HG03159 (cell line): ENCODE results near the gene SCART1.
"Not testable (repeated sequence)": the region's sequence is repeated elsewhere in the genome, so short reads cannot be mapped to it uniquely, and the experiment has no call there.

ENCODE experiments used
- ATAC-seq: cut with Tn5 transposase; IDR thresholded peaks from one replicate; pipeline ENCODE4 v1.9.1; 2021; ENCODE audit warnings: mild to moderate bottlenecking, moderate library complexity; ENCODE audit not compliant: unreplicated experiment

The SCART1 gene

DNA sequence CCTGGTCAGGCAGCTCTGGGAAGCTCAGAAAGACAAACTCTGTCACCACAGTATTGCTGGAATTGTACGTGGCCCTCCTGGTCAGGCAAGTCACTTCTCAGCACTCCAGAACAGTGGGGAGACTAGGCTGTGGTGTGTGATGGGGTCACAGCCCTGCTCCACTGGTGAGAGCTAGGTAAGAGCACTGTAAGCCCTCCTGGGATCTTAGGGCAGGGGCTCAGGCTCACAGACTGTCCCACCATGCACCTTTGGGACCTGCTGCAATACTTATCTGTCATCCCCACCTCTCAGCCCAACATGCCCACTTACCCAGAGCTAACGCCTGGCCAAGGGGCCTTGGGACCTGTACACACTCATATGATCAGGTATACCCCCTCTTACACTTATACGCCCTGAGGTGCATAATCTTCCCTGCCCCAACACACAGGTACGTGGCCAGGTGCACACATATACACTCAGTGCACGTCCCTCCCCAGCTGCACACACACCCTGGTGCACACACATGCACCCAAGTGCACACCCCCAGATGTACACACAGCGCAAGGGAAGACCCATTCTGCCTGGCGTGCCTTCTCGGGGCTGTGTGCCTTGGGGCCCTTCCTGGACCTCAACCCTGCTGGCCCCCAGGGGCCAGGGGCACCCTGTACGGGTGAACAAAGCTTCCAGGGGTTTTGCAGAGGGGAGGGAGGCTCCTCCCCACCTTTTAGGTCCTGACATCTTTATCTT is 21.7 kb upstream of the SCART1 start:
- not testable (repeated sequence) for ATAC-seq

DNA sequence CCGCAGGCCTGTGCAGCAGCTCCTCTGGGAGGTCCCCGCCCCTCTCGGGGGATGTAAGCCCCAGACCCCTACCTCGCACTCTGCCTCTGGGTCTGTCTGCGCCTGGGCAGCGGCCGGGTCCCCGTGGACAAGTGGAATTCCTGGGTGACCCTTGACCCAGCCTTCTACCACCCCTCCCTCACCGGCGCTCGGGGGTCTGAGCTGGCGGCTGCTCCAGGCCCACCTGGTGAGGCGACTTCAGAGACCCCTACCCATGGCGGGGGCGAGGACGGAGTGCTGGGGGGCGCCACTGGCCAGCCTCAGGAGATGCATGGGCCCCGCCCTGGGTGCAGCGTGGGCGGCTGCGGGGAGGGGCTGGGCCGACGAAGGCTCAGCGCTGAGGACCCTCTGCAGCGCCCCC is 21.0 kb upstream of the SCART1 start:
- not testable (repeated sequence) for ATAC-seq

DNA sequence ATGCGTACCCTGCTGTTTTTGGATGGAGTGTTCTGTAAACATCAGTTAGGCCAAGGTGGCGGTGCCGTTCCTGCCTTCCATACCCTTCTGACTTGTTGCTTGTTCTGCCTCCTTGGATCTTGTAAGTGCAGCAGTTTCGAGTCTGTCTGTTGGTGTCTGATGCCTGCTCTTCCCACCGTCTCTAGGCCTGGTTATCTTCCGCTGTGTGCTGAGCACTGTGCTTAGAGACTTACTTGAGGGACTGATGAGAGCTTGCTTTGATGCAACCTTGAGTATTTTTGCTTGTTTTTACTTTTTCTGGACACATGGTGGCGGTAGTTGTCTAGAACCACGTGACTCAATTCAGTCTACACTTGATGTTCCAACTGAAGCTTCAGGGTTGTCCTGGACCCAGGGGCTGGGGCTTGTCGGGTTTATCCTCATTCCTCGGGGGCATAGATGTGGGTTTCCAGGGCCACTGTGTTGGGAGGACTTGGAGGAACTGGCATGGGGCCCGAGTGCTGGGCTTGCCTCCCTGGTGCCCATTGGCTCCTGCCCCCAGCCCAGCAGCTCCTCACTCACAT is 15.0 kb upstream of the SCART1 start:
- ATAC-seq: no peak

DNA sequence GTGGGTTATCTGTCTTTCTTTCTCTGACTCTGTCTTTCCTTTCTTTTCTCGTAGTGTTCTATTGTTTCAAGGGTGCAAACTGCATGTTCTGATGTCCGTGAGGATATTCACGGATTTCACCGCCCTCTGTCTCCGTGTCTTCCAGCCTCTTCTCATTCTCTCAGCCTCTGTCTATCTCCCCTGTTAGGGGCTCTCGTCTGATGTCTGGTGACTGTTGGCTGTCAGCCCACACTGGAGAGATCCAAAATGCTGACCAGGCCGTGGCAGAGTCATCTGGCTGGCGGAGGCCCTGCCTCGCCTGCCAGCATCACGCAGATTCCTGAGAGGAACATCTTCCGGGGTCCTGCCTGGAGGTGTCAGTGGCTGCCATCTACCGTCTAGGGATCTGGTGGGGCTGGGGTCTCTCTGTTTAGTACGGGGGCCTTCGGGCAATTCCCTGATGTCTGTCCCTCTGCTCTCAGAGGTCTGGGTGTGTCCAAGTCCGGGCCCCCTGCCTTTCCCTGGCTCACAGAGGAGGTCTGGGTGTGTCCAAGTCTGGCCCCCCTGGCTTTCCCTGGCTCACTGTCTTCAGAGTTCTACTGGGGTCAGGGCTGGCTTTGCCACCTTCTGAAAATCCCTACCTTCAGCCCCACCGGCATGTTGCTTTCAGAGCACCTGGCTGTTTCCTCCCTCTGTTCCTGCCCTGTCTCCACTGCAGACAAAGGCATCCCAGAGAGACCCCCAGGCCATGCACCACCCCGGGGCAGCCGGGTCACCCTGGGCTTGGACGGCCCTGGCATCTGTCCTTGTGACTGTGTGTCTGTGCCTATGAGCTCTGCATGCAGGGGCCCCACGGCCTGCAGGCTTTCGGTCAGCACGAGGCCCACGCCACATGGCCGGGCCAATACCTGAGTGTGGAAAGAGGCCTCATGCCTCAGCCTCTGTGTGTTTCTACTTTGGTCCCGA is 14.0 kb upstream of the SCART1 start:
- no peak for ATAC-seq

DNA sequence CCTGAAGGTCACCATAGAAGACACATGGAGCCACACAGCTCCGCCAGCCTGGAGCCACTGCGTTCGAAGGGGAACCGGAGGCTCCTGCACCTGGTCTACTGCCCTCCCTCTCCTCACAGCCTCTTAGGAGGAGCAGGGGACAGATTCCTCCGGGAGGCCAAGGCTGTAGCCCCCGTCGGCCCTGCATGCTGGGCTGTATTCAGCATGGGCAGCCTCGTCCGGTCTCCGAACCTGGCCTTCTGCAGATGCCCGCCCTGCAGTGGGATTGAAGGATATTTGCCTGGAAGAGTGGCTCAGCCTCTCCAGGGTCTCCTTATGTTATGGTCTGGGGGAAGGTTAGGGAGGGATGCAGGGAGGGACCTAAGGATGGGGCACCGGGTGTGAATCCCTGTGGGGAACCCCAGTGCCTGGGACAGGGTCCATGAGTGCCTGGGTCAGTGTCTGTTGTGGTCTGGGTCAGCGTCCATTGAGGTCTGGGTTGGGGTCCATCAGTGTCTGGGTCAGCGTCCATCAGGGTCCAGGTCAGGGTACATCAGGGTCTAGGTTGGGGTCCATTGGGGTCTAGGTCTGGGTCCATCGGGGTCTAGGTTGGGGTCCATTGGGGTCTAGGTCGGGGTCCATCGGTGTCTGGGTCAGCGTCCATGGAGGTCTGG is 13.0 kb upstream of the SCART1 start:
- no peak for ATAC-seq

DNA sequence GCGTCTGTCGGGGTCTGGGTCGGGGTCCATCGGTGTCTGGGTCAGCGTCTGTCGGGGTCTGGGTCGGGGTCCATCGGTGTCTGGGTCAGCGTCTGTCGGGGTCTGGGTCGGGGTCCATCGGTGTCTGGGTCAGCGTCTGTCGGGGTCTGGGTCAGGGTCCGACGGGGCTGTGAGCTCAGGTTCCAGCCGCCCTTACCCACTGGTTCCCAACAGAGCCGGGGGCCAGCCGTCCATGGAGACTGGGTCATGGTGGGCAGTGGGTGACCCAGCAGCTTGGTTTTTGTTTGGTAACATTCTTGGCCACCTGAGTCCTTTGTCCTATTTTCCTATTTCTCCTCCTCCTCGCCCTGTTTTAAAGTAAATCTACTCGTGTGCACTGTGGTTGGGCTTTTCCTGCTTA is 12.4 kb upstream of the SCART1 start:
- not testable (repeated sequence) for ATAC-seq

DNA sequence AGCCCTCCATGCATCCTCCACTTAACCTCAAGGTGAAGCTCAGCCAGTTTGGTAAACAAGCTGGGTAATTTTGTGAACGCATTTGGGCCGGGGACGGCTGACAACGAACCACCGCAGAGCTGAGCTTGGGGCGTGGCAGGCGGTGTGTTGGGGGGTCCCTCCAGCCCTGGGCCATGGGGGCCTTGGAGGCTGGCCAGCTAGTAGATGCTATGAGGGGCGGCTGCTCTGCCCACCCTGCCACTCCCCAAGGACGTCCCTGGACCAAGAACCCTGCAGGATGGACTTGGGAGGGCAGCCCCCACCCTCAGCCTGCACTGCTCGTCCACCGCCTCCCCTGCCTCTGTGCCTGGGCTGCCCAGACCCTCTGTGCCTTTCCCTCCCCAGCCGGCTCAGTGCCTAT is 12.0 kb upstream of the SCART1 start:
- no peak for ATAC-seq

DNA sequence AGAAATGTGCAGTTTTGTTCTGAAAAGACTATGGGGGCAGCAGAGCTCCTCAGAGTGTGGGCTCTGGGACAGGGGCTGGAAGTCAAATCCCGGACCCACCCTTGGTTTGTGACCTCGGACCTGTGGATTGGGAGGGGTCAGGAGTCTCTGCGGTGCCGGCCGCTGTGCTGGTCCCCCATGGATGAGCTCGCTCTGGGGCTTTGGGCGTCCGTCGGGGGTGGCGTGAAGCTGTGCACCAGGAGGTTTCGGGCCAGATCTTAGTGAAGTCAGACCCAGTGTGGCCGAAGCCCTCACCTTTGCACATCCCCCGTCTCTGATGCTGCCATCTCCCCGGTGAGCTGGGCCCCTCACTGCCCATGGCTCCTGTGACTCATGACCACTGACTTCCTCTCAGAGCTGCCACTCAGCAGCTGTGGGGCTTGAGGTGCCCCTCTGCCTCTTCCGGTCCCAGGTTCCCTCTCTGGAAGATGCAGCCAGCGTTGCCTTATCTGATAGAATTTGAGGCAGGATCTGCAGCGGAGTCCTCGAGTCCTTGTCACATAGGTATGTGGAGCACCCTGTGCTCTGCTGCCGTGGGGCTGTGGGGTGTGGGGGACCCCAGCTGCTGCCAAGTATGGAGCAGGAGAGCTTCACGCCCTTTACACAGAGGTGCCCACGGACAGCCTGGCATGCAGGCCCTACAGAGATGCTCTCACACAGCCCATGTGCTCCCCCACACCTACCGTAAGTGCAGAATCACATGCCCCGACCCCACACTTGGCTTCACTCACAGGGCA is 11.4 kb upstream of the SCART1 start:
- no peak for ATAC-seq

DNA sequence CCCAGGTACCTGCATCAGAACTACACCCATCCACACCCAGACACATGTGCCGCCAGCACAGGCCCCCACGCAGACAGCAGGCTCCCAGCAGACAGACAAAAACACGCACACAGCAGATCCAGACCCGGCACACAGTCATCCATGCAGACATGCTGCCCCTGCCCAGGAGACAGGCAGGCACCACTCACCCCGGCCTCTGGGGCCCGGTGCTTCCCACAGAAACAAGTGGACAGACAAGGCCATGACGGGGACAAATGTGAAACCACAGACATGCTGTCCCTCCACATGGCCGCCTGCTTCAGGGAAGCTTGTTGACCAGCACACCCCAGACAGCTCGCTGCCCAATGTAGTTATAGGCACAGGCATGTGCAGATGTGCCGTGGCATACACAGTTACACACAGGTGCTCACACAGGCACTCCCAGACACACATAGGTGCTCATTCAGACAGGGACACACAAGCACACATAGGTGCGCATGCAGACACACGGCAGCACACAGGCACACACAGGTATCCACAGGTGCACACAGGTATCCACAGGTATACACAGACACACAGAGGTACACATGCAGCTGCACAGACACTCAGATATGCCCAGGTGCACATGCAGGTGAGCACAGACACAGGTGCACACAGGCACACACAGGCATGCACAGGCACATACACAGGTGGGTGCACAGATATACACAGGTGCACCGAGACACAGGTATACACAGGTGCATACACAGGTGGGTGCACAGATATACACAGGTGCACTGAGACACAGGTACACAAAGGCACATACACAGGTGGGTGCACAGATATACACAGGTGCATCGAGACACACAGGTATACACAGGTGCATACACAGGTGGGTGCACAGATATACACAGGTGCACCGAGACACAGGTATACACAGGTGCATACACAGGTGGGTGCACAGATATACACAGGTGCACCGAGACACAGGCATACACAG is 10.5 kb upstream of the SCART1 start:
- ATAC-seq: no peak

DNA sequence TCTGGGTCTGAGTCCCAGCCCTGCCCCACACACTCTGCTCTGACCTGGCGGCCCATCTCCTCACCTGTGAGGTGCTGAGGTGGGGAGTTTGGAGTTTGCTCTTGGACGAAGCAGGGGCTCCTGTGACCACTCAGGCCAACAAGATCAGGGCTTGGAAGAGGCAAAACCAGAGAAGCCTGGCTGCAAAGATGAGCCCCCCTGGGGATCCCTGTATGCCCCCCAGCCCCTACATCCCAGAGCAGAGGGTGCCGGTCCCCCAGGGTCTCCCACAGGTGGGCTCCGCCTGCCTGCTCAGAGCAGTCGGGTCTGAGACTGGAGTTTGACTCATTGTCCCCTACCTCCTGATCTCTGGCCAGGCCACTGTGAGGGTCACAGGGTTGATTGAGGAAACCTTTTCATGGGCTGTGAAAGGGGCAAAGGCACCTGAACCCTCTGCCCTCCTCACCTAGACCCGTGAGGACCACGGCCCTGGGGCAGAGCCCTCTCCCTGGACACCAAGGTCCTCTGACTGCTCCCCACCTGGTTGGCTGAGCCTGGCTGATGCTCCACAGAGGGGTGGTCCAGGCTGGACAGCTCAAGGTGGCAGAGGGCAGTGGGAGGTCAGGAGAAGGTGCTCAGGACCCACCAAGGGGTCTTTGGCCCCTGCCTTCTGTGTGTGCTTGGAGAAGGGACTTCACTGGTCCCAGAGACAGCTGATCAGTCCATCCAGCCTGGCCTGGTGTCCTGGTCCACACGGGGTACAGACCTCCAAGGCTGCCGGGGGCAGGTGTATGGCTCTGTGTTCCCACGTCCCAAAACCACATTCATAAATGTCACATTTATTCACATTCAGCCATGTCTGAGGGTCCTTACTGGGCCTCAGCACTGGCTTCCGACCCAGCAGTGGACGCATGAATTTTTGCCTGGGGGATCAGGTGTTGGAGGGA is 9.1 kb upstream of the SCART1 start:
- ATAC-seq: no peak

DNA sequence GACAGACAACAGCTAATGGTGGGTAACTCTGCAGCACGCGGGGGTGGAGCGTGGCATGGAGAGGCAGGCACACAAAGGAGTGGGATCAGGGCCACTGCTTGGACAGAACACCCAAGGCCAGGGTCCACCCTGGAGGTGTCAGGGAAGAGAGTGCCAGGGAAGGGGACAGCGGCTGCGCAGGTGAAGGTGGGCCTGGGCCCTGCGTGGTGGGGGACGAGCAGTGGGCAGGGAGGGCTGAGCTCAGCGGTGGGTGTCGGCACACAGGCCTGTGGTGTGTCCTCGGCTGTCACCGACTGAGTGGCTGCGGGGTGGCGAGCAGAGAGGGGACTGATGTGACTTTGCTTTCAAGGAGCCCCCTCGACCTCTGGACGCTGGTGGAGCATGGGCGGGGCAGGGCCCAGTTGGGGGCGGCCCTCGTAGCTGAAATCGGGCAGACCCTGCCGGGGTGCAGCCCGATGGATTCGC is 8.4 kb upstream of the SCART1 start:
- ATAC-seq: no peak

DNA sequence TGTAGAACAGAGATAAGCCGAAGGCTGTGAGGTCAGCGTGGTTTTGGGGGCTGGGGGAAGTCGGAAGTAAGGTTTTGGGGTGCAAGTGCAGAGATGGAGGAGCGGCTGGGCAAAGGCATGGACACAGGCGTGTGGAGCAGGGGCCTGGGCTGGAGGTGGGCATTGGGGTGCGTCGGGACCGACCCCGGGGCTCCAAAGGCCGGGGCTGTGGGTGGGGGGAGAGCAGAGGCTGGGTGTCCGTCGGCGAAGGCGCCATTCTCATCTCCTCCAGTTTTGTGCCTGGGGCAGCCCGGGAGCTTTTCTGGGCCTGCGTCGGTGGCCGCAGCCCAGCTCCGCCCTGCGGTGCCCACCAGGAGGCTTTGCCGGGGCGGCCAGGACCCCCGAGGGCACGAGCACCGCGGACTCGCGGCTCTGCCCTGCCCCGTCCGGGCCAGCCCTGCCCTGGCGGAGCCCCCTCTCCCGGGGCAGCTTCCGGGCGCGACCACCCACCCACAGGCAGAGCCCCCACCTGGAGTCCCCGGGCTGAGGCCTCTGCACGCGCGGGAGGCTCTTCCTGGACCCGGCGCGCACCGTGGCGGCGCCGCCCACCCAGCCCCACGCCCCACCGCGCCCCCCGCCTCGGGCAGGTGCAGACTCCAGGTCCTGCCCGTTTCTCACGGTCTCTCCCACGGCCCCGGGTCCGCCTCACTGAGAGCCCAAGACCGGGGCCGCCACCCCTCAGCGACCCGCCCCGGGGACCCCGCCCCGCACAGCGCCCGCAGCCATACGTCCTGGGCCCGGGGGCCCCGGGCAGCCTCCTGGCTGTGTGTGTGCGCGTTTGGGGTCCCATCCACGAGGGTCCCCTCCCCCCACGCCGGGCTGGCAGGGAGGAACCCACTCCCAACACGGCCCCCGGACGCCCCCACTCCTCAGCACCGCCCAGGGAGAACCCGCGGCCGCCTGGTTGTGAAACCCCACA is 7.7 kb upstream of the SCART1 start:
- ATAC-seq: no peak

DNA sequence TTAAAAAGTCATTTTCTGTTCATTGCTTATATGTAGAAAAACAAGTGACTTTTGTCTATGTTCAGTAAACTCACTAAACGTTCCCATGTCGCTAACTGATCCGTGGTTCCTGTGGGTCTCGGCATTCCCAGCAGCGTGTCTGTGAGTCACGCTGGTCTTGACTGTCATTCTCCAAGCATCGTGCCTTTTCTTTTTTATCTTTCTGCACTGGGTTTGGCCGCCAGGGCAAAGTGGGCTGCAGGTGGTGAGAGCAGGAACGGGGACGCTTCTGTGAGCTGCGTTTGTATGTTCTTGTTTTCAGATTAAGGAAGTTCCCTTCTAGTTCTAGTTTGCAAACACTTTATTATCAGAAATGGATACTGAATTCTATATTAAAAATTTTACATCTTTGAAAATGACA is 6.8 kb upstream of the SCART1 start:
- no peak for ATAC-seq

DNA sequence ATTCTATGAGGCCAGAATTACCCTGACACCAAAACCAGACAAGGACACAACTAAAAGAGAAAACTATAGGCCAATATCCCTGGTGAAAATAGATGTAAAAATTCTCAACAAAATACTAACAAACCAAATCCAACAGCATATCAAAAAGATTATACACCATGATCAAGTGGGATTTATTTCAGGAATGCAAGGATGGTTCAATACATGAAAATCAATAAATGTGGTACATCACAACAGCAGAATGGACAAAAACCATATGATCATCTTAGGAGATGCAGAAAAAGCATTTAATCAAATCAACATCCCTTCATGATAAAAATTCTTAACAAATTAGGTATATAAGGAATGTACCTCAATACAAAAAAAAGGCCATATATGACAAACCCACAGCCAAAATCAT is 5.6 kb upstream of the SCART1 start:
- ATAC-seq: no peak

DNA sequence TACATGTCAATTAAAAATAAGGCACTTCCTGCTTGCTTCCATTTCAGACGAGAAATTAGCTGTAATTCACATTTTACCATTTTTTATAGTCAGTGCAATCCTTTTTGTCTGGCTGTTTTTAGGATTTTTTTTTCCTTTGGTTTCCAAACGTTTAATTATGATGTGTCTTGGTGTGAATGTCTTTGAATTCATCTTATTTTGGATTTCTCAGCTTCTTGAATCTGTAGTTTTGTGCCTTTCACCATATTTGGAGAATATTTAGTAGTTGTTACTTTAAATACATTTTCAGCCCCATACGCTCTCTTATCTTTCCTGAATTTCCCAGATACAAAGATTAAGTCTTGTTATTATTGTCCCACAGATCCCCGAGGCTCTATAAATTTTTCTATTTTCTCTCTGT is 2.4 kb upstream of the SCART1 start:
- ATAC-seq: no peak

DNA sequence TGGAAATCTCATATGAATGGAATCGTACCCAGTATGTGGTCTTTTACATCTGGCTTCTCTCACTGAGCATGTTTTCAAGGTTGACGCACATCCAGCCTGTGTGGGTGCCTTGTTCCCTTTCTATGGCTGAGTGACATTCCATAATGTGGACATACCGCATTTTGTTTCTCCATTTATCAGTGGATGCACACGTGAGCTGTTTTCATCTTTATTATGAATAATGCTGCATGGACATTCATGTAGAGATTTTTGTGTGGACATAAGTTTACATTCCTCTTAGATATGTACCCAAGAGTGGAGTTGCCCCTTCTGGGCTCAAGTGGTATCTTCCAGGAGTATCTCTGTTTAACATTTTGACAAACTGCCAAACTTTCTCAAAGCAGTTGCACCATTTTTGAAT is 1.3 kb upstream of the SCART1 start:
- ATAC-seq: no peak

DNA sequence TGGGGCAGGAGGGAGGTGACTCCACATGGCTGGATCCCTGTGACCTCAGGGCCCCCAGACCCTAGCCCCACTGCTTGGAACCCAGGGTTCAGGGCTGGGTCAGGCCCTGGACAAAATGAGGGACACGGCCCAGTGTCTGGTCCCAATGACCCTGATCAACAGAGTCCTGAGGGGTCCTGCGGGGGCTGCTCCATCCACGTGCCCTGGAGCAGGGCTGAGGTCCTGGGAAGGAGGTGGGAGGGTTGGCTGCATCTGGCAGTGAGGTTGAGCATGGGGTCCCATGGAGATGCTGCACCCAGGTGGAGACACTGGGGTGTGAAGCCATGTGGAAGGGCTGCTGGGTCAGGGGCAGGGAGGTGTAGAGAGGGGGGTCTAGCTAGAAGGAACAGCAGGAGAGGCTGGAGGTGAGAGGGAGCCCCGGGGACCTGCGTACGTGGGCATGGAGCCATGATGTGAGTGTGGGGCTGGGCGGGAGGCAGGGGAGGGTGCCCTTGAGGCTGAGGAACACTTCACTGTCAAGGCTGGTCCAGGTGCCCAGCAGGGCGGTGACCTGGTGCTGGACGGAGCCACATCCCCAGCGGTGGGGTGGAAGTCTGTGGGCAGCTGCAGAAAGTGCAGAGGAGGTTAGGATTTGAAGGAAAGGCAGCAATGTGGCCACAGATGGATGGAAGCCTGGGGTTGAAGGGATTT is 604 bp downstream of the SCART1 start:
- ATAC-seq: no peak
